Keratinocyte (primary cell): ENCODE results near the gene TCERG1L. TPM values are rescaled to one million over a fixed set of nuclear protein-coding genes. Genes with fewer than 3 reads are reported as not detected.

Source experiments
- DNase-seq: peaks from one replicate; pipeline ENCODE4 v3.0.0-alpha.2; 2011; ENCODE audit warnings: low read depth, missing footprints, low spot score
- FAIRE-seq: peaks from 2 replicates; lab custom pipeline; 2011; peaks lifted over from hg19 to GRCh38; lab: Jason Lieb, UNC
- H2AFZ ChIP-seq: 2 replicates; pipeline ENCODE4 v1.6.0; 2012; ENCODE audit warnings: low read length, control low read depth, inconsistent platforms; ENCODE audit not compliant: control insufficient read depth
- H3K27ac ChIP-seq: 2 replicates; pipeline ENCODE4 v1.5.1; 2011; ENCODE audit warnings: low read length; ENCODE audit not compliant: control insufficient read depth, insufficient read depth
- H3K27me3 ChIP-seq: 3 replicates; pipeline ENCODE4 v1.6.0; 2011; ENCODE audit warnings: low read length; ENCODE audit not compliant: control insufficient read depth, insufficient read depth; ENCODE audit errors: extremely low read depth
- H3K36me3 ChIP-seq, 2 experiments: 2 replicates in 1 of 2; 3 replicates in 1 of 2; pipeline ENCODE4 v1.5.1; 2011; ENCODE audit warnings: low read length in 2 of 2, mild to moderate bottlenecking in 1 of 2; ENCODE audit not compliant: control insufficient read depth in 2 of 2, insufficient read depth in 2 of 2; ENCODE audit errors: extremely low read depth in 1 of 2
- H3K4me1 ChIP-seq: 3 replicates; pipeline ENCODE4 v1.5.1; 2011; ENCODE audit warnings: low read length; ENCODE audit not compliant: control insufficient read depth, insufficient read depth; ENCODE audit errors: extremely low read depth
- H3K4me2 ChIP-seq: 3 replicates; pipeline ENCODE4 v1.6.0; 2011; ENCODE audit warnings: low read depth, low read length; ENCODE audit not compliant: control insufficient read depth, insufficient read depth; ENCODE audit errors: extremely low read depth
- H3K4me3 ChIP-seq, 3 experiments: fragments of 200-600 bp in 1 of 3; sonication (generic) in 1 of 3; 2 replicates in 2 of 3; 3 replicates in 1 of 3; pipeline ENCODE4 v1.5.1; 2011 to 2016; ENCODE audit warnings: low read length in 3 of 3, mild to moderate bottlenecking in 3 of 3, control low read depth in 2 of 3, inconsistent platforms in 1 of 3, low read depth in 1 of 3, mixed read lengths in 1 of 3, mixed run types in 1 of 3, moderate library complexity in 1 of 3; ENCODE audit not compliant: control insufficient read depth in 2 of 3, insufficient read depth in 2 of 3; ENCODE audit errors: extremely low read depth in 1 of 3
- H3K79me2 ChIP-seq: 2 replicates; pipeline ENCODE4 v1.6.0; 2012; ENCODE audit warnings: low read length; ENCODE audit not compliant: control insufficient read depth, insufficient read depth
- H3K9ac ChIP-seq: 3 replicates; pipeline ENCODE4 v1.6.0; 2011; ENCODE audit warnings: low read length; ENCODE audit not compliant: control insufficient read depth, insufficient read depth; ENCODE audit errors: extremely low read depth
- H3K9me1 ChIP-seq: 3 replicates; pipeline ENCODE4 v1.6.0; 2011; ENCODE audit warnings: low read length; ENCODE audit not compliant: control insufficient read depth, insufficient read depth; ENCODE audit errors: extremely low read depth
- H3K9me3 ChIP-seq: 2 replicates; pipeline ENCODE4 v1.5.1; 2012; ENCODE audit warnings: low read depth, low read length; ENCODE audit not compliant: control insufficient read depth
- H4K20me1 ChIP-seq: 3 replicates; pipeline ENCODE4 v1.6.0; 2011; ENCODE audit warnings: low read length; ENCODE audit not compliant: control insufficient read depth, insufficient read depth; ENCODE audit errors: extremely low read depth
- CTCF ChIP-seq, 3 experiments: IDR thresholded peaks in 1 of 3; conservative IDR thresholded peaks in 1 of 3; optimal IDR thresholded peaks in 1 of 3; 2 replicates in 2 of 3; 3 replicates in 1 of 3; pipeline versions ENCODE3 to v1.5.1; 2011; ENCODE audit warnings: low read length in 3 of 3, mild to moderate bottlenecking in 3 of 3, moderate library complexity in 2 of 3, control low read depth in 1 of 3, inconsistent platforms in 1 of 3; ENCODE audit not compliant: insufficient read depth in 2 of 3; ENCODE audit errors: extremely low read depth in 1 of 3
- EZH2 ChIP-seq: IDR thresholded peaks from one replicate; pipeline ENCODE4 v1.6.1; 2012; ENCODE audit warnings: inconsistent platforms, mild to moderate bottlenecking, low read length, moderate library complexity
- dilution Hi-C: fragments of 300-500 bp; cut with MboI; formaldehyde crosslinking; loops from one replicate; pipeline ENCODE4 v1.7.0; 2020; ENCODE audit warnings: low sequenced_read_pairs; ENCODE audit not compliant: extremely low pct_ligation_motif_present
- polyA plus RNA-seq, 5 experiments: library from polyadenylated mRNA; depleted of rRNA in 3 of 5; stranded (reverse) in 3 of 5; stranded (forward) in 1 of 5; unstranded in 1 of 5; fragments of >200 nt; gene quantifications; 1 replicate in 1 of 5; 2 replicates in 3 of 5; 3 replicates in 1 of 5; pipeline versions ENCODE4 v1.2.1 to v1.2.3, GENCODE V29; 2011 to 2012; ENCODE audit warnings: missing spikeins in 2 of 5, low read depth in 1 of 5, low replicate concordance in 1 of 5

Gene TCERG1L
- polyA plus RNA-seq, 1 donor (not counting 4 experiments of a cell fraction or from before 2014, with no cell fraction given): not detected

DNA sequence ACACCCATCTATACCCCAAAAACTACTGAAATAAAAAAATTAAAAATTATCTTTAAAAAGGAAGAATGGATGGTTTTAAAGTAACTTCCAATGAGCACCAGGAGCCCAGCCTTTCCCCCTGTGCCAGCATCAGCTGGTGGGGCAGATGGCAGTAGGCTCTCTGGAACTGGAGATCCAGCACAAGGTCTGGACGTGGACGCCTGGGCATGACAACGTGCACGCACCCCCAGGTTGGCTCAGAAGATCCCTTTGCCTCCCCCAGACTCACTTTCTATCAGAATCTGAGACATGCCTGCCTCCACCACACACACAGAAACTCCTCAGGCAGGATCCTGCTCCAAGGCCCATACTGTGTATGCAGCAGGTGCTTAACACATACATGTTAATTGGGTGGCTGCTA is 35.8 kb downstream of the TCERG1L start:
- Histone ChIP-seq H3K4me1 (no peaks in the 10 kb centered on the region), H3K9ac (no peak overlapping the region), H2AFZ (no peak overlapping the region), H3K9me1 (no peaks in the 10 kb centered on the region), H4K20me1 (no peaks in the 10 kb centered on the region), H3K79me2 (no peaks in the 10 kb centered on the region), H3K27me3 (no peaks in the 10 kb centered on the region), H3K4me2 (no peak overlapping the region), H3K27ac (no peak overlapping the region), H3K36me3 (no peaks in the 10 kb centered on the region), H3K9me3 (peaks cover 2% of the 10 kb centered on the region), H3K4me3 (no peak overlapping the region)
- TF ChIP-seq CTCF (optimal IDR thresholded peaks at IDR 0.05 in 1 of 3, IDR thresholded peaks at IDR 0.05 in 1 of 3, conservative IDR thresholded peaks at IDR 0.05 in 1 of 3; ENCODE audit: extremely low read depth in 1 of 3, insufficient read depth in 2 of 3, low read length in 3 of 3): no peak
- TF ChIP-seq EZH2: no peak
- DNase-seq (no peak), FAIRE-seq (no peak)
- dilution Hi-C loops: no loop called here

DNA sequence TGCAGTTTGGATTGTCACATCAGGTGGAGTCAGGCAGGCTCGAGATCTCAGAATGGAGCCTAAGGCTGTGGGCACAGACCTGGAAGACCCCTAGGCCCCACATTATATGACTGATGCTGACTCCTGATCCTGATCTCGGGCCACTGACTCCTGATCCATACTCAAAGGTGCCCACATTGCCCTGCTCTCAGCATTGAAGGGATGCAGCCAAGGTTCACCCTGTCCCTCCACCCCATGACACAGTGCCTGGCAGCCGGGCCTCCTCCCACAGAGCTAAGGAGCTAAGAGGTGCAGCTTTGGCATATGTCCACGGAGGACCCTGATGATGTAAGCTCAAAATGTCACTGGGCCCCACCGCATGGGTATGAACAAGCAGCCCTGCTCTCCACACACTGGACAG is 36.6 kb downstream of the TCERG1L start:
- H4K20me1 ChIP-seq: no peaks in the 10 kb centered on the region
- H3K9me1 ChIP-seq: no peaks in the 10 kb centered on the region
- no peak overlapping the region for H3K27ac ChIP-seq
- peaks cover 2% of the 10 kb centered on the region for H3K9me3 ChIP-seq
- H3K4me3 ChIP-seq: no peak overlapping the region
- no peaks in the 10 kb centered on the region for H3K27me3 ChIP-seq
- dilution Hi-C loops: no loop called here
- no peaks in the 10 kb centered on the region for H3K79me2 ChIP-seq
- no peaks in the 10 kb centered on the region for H3K4me1 ChIP-seq
- FAIRE-seq (no peak), DNase-seq (no peak)
- no peak overlapping the region for H2AFZ ChIP-seq
- H3K4me2 ChIP-seq: no peak overlapping the region
- no peak overlapping the region for H3K9ac ChIP-seq
- TF ChIP-seq EZH2 (no peak), CTCF (optimal IDR thresholded peaks at IDR 0.05 in 1 of 3, IDR thresholded peaks at IDR 0.05 in 1 of 3, conservative IDR thresholded peaks at IDR 0.05 in 1 of 3; ENCODE audit: extremely low read depth in 1 of 3, insufficient read depth in 2 of 3, low read length in 3 of 3) (no peak)
- H3K36me3 ChIP-seq: no peaks in the 10 kb centered on the region
